Lower leg skin (tissue), 4 donors: ENCODE results near the gene BPIFB2. TPM values are rescaled to one million over a fixed set of nuclear protein-coding genes. Genes with fewer than 3 reads are reported as not detected.
A peak's percentile ranks its signal among the peaks of the same experiment; 100 is the strongest.
"Not testable (repeated sequence)": the region's sequence is repeated elsewhere in the genome, so short reads cannot be mapped to it uniquely, and the experiment has no call there.

Source experiments
- DNase-seq, 2 donors: peaks; one replicate each; pipeline ENCODE4 v3.0.0-alpha.2; 2019; ENCODE audit warnings: low spot score in 2 of 2
- H3K4me3 ChIP-seq: fragments of 200-600 bp; sonication (generic); 2 replicates; pipeline ENCODE4 v1.5.1; 2017; ENCODE audit warnings: mild to moderate bottlenecking, low read depth; ENCODE audit not compliant: poor library complexity, severe bottlenecking
- POLR2A ChIP-seq, 2 donors: fragments of 450-650 bp; IDR thresholded peaks; one replicate each; pipeline ENCODE4 v1.6.1; 2016 to 2017; ENCODE audit warnings: antibody characterized with exemption in 2 of 2, mild to moderate bottlenecking in 1 of 2, moderate library complexity in 1 of 2
- WGBS, 2 donors: methylation state at CpG; one replicate each; pipeline ENCODE4 v1.1.5; 2018; 5-methylcytosine and 5-hydroxymethylcytosine counted together
- intact Hi-C: fragments of 100-400 bp; cut with DNase I; formaldehyde crosslinking; loops from one replicate; pipeline ENCODE4 v1.15.0; 2023; ENCODE audit warnings: low total_unique reads
- total RNA-seq, 4 donors: library from RNA; depleted of rRNA; stranded (reverse); fragments of >200 nt; gene quantifications; one replicate each; pipeline ENCODE4 v1.1.0, GENCODE V29; 2016
- TF ChIP-seq, protein P1 (sequence below), 3 donors: fragments of 450-650 bp; IDR thresholded peaks; one replicate each; pipeline ENCODE4 v1.5.1; 2016; ENCODE audit warnings: antibody characterized with exemption in 3 of 3, mild to moderate bottlenecking in 3 of 3, moderate library complexity in 2 of 3

Gene BPIFB2
- total RNA-seq, 4 donors from 2014 or later, result not detected

DNA sequence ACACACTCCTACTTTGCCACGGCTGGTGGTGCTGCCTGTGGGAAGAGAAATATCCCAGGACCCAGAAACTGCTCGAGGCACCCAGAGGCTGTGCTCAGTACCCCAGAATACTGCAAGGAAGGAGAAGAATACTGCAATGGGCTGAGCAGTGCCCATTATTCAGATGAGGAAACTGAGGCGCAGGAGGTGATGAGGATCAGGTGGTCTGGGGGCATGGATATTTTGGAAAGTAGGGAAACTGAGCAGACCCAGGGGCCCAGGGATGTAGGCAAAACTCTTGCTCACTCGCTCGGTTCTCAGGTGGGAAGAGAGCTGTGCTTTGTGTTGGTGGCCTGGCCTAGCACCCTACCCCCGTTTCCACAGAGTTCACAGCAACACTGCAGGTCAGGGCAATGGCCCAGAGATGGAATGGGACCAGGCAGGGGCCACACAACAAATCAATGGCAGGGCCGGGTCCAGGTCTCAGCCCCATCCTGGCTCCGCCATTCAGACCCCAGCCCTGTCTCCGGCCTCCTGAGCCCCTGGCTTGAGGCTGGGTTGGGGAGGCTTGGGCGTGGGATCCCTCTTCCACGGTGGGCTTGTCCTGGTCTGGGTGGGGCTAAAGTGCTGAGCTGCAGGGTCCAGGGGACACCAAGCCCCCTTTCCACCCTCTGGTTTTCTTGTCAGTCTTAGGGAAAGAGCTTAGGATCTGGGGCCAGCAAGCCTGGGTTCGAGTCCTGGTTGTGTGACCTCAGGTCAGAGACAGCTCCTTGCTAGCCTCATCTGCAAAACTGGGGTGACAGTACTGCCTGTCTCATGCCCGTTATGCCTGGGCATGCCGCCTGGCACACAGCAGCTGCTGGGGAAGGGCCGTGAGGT is 37.2 kb upstream of the BPIFB2 start:
- no peak for TF ChIP-seq POLR2A (IDR thresholded peaks at IDR 0.05)
- TF ChIP-seq, protein P1, sequence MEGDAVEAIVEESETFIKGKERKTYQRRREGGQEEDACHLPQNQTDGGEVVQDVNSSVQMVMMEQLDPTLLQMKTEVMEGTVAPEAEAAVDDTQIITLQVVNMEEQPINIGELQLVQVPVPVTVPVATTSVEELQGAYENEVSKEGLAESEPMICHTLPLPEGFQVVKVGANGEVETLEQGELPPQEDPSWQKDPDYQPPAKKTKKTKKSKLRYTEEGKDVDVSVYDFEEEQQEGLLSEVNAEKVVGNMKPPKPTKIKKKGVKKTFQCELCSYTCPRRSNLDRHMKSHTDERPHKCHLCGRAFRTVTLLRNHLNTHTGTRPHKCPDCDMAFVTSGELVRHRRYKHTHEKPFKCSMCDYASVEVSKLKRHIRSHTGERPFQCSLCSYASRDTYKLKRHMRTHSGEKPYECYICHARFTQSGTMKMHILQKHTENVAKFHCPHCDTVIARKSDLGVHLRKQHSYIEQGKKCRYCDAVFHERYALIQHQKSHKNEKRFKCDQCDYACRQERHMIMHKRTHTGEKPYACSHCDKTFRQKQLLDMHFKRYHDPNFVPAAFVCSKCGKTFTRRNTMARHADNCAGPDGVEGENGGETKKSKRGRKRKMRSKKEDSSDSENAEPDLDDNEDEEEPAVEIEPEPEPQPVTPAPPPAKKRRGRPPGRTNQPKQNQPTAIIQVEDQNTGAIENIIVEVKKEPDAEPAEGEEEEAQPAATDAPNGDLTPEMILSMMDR (IDR thresholded peaks at IDR 0.05), result no peak
- 91 to 96% methylated on average over 9 to 15 of the region's 15 CpGs for WGBS, 2 donors
- intact Hi-C loops, result no loop called here
- DNase-seq, result peak in 1 of 2 donors; percentile 58
- H3K4me3 ChIP-seq, result no peak overlapping the region

DNA sequence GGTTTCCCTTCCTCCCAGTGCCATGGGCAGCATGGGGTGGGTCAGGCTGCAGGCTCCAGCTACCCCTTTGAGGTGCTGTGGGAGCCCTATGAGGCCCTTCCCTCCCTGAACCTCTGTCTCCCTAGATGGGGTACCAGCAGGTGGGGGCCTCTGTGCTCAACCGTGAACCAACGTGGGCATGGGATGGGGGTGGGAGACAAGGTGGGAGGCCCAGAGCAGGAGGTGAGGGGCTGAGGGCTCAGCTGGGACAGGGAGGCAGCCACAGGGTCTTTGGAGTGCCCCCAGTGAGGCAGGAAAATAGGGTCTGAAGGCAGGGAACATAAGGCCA is 36.6 kb upstream of the BPIFB2 start:
- DNase-seq, result peak in 1 of 2 donors; percentile 36
- WGBS, 2 donors, result 77 to 100% methylated on average over 2 of the region's 2 CpGs
- no peak overlapping the region for H3K4me3 ChIP-seq
- intact Hi-C loops, result no loop called here
- no peak for TF ChIP-seq POLR2A (IDR thresholded peaks at IDR 0.05)
- TF ChIP-seq, protein P1 (IDR thresholded peaks at IDR 0.05), result no peak

DNA sequence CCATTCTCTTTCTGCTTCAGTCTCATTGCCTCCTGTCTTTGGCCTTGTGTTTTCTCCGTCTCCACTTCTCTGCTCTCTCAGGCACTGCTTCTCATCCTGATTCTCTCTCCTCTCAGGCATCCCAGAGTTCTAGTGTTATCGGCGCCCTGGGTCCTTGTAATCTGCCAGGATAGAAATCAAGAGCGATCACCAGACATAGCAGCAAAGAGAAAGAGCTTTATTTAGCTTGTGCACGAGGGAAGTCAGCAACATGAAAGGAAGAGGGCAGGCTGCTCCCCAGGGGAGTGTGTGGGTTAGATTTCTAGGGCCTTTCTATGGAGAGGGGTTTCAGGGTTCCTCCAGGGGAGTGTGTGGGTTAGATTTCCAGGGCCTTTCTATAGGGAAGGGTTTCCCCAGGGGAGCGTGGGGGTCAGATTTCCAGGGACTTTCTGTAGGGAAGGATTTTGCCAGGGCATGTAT is 35.8 kb upstream of the BPIFB2 start:
- 44 to 59% methylated on average over 6 of the region's 6 CpGs for WGBS, 2 donors
- H3K4me3 ChIP-seq, result no peak overlapping the region
- intact Hi-C loops, result no loop called here
- peak in 1 of 2 donors; percentile 54 for DNase-seq
- no peak for TF ChIP-seq POLR2A (IDR thresholded peaks at IDR 0.05)
- TF ChIP-seq, protein P1 (IDR thresholded peaks at IDR 0.05), result no peak

DNA sequence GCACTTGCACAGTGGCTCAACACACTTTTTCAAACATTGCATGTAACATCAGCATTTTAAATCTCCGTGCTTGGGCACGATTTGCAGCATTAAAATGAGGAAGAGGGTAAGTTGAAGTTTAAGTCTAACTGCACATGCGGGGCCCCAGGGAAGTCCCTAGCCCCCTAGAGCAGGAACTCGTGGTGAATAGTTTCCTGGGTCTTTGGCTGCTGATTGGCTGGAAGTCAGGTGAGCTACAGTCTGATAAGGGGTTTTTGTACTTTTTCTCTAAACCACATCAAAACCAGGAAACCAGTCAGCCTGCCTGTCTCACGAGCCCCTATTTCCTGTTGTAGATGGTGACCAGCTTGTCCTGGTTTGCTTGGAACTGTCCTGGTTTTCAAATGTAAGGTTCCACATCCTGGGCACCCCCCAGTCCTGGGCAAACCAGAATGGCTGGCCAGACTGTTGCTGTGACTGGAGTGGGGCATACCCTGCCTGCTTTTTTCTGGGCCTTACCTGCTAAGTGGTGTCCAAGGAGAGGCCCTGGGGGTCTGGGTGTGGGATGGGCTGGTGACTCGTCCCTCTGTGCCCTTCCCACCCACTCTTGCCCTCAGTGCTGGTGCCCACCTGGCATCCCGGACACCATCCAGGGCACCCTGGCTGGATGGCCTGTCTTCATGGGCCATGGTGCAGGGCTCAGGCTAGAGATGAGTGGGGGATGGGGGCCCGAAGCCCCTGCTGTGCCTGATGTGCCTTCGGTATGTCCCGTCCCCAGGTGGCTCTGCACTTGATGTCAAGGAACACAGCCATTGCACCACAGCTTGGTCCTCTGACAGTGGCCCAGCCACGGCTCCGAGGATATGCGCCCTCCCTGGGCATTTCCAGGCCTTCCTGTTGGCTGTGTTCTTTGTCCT is 35.1 kb upstream of the BPIFB2 start:
- no peak overlapping the region for H3K4me3 ChIP-seq
- 70% methylated on average over 10 to 13 of the region's 13 CpGs for WGBS, 2 donors
- DNase-seq, result peak; percentile 30 to 82
- TF ChIP-seq, protein P1 (IDR thresholded peaks at IDR 0.05), result no peak
- no peak for TF ChIP-seq POLR2A (IDR thresholded peaks at IDR 0.05)
- intact Hi-C loops, result no loop called here

DNA sequence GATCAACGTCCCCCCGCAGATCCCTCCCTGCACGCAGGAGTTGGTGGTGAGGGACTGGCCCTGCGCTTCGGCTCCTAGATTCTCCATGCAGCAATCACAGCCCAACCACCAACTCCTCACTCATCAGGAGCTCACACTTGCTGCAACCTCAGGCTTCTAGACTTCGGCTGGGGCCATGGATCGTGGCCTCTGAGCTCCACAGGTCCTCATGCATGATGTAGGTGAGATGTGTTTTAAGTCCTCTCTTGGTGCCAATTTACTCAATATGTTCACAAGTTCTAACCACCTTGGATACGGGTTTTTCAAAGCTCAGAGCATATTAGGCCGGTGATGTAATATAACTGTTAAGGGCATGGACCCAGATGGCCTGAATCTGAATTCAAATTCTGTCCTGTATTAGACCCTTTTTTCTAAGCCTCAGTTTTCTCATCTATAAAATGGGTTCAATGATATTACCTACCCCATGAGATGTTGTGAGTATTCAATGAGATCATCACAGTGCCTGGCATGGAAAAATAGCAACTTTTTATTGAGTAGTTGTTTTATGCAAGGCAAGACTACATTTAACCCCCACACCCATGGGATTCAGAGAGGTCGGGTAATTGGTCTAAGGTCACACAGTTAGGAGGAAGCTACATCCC is 34.3 kb upstream of the BPIFB2 start:
- TF ChIP-seq, protein P1 (IDR thresholded peaks at IDR 0.05), result no peak
- TF ChIP-seq POLR2A (IDR thresholded peaks at IDR 0.05), result no peak
- DNase-seq, result no peak
- intact Hi-C loops, result no loop called here
- H3K4me3 ChIP-seq, result no peak overlapping the region
- 91 to 96% methylated on average over 10 of the region's 10 CpGs for WGBS, 2 donors

DNA sequence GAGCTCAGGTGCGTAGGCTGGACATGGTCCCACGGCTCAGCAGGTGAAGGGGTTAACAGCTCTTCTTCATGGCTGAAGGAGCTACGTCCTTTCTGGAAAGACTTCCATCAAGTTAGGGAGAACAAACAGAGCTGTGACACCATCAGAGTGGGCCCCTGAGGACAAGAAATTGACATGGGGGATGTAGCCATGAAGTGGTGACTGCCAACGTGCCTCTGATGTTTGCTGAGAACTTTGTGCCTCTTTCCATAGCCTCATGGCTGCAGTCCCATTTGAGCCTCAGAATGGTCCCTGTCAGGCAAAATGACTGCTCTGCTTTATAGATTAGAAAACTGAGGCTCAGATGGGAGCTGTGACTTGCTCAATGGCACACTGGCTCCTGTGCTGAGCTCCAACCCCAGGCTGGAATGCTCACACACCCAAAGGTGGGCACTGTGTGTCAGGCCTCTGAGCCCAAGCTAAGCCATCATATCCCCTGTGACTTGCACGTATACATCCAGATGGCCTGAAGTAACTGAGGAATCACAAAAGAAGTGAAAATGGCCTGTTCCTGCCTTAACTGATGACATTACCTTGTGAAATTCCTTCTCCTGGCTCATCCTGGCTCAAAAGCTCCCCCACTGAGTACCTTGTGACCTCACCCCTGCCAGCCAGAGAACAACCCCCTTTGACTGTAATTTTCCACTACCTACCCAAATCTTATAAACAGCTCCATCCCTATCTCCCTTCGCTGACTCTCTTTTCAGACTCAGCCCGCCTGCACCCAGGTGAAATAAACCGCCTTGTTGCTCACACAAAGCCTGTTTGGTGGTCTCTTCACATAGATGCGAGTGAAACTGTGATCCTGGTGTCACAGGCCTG is 33.1 kb upstream of the BPIFB2 start:
- peak in 1 of 2 donors; percentile 25 for DNase-seq
- 77 to 78% methylated on average over 9 of the region's 9 CpGs for WGBS, 2 donors

DNA sequence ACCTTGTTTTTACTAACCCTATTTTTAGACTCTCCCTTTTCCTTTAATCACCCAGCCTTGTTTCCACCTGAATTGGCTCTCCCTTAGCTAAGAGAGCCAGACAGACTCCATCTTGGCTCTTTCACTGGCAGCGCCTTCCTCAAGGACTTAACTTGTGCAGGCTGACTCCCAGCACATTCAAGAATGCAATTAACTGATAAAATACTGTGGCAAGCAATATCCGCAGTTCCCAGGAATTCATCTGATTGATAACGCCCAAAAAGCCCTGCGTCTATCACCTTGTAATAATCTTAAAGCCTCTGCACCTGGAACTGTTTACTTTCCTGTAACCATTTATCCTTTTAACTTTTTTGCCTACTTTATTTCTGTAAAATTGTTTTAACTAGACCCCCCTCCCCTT is 32.4 kb upstream of the BPIFB2 start:
- DNase-seq, H3K4me3 ChIP-seq, intact Hi-C loops: not testable (repeated sequence)
- 78 to 79% methylated on average over 4 of the region's 4 CpGs for WGBS, 2 donors

More for the DNA sequence above, 33.1 kb upstream of the BPIFB2 start:
- H3K4me3 ChIP-seq, intact Hi-C loops: not testable (repeated sequence)
